ENCODE measurements around the gene LDB2.

- TF ChIP-seq EZH2phosphoT487 (IDR thresholded peaks at IDR 0.05; ENCODE audit: borderline replicate concordance) = no peak
- no peak for TF ChIP-seq CTCF (conservative IDR thresholded peaks at IDR 0.05; ENCODE audit: low read length)
Measured at GRCh38 chr4:16728849-16729248, 169.6 kb downstream of the LDB2 start.

Data from Loucy (cell line).